Heart left ventricle (tissue), 13 donors: ENCODE data around the gene CEP290.

Source experiments
- CTCF ChIP-seq, 12 donors: fragments of 200-600 bp; sonication (generic) in 4 of 12; IDR thresholded peaks; one replicate each; pipeline versions ENCODE4 v1.5.0 to v1.8.0; 2018 to 2022; ENCODE audit warnings: antibody characterized with exemption in 12 of 12, mild to moderate bottlenecking in 5 of 12
- POLR2A ChIP-seq, 2 donors: fragments of 450-650 bp; IDR thresholded peaks; one replicate each; pipeline ENCODE4 v1.6.1; 2017; ENCODE audit warnings: antibody characterized with exemption in 2 of 2, mild to moderate bottlenecking in 2 of 2, moderate library complexity in 2 of 2
- donor health status: ischemic (EF 13 %, LVEDD 7.1; RV severe dilation, severe dysfunction).
- donor health status: DM: no; HTN: yes; CAD: no.
- donor health status: DM: no; HTN: no; CAD: no.
- donor health status: ischemic (EF 25% LVEDD 6.9; RV normal size, moderate dysfunction).
- donor health status: ischemic (EF 25% LVEDD 5.7; RV mildly dilated, moderate dysfunction).
- donor health status: ischemic (EF 35%, LVEDD 5.7; RV mildly dilated, moderate dysfunction).
- donor health status: nonischemic (EF 11% LVEDD 7.7; RV severe dilation, severe dysfunction).
- donor health status: DM: yes; HTN: yes; CAD: no.
- donor health status: PGD.
- donor health status: ischemic (EF 29% LVEDD 5.4; RV normal size, mild dysfunction).
- donor health status: nonischemic (EF 23%, LVEDD 6.1; RV moderate dilation, normal function).

DNA sequence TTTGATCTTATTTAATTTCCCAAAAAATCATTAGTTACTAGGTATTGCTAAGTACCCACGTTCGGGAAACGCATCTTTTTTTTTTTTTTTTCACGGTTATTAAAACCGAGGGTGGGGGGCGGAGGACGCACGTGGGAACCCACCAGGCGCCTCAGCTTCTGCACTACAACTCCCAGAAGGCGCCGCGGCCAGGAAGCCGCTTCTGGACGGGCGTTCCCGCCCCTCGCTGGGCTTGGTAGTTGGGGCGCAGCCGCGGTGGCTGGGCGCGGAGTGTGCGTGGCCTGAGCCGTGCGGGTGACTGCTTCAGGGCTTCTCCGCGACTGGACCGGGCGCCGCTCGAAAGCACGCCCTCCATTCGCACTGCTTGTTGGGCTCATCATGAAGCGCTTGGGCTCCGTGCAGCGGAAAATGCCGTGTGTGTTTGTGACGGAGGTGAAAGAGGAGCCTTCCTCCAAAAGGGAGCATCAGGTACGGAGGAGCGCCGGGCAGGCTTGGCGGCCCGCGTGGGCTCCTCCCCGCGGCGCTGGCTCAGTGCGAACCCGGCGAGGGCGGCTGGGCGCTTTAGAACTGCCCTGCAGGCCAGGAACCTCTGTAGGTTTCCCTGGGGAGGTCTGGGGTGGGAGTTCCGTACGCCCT, 106.5 kb downstream of the CEP290 start:
- no peak for TF ChIP-seq CTCF (IDR thresholded peaks at IDR 0.05)
- TF ChIP-seq POLR2A (IDR thresholded peaks at IDR 0.05): peak in 1 of 2 donors; percentile 88
